OCI-LY1 (cell line): ENCODE results near the gene MYG1.

Experiments
- H2AFZ ChIP-seq: fragments of 200-600 bp; sonication (generic), shearing (Covaris generic); 2 replicates; pipeline ENCODE4 v1.6.0; 2014; ENCODE audit warnings: antibody characterized with exemption, mild to moderate bottlenecking, low read length
- H3F3A ChIP-seq: fragments of 200-600 bp; sonication (generic), shearing (Covaris generic); 2 replicates; pipeline ENCODE4 v1.6.0; 2014; ENCODE audit warnings: mild to moderate bottlenecking, antibody characterized with exemption, low read length, moderate library complexity; ENCODE audit not compliant: insufficient read depth
- H3K27ac ChIP-seq: fragments of 200-600 bp; sonication (generic); 2 replicates; pipeline ENCODE4 v1.5.1; 2014; ENCODE audit warnings: low read length, mixed run types, mild to moderate bottlenecking, low read depth; ENCODE audit not compliant: poor library complexity, severe bottlenecking
- H3K27me3 ChIP-seq: fragments of 200-600 bp; sonication (generic); 2 replicates; pipeline ENCODE4 v1.6.0; 2014; ENCODE audit warnings: antibody characterized with exemption, mild to moderate bottlenecking, low read length, moderate library complexity; ENCODE audit not compliant: insufficient read depth
- H3K36me3 ChIP-seq: fragments of 200-600 bp; sonication (generic); 2 replicates; pipeline ENCODE4 v1.6.1; 2014; ENCODE audit warnings: mild to moderate bottlenecking, antibody characterized with exemption, low read length, moderate library complexity, mixed read lengths; ENCODE audit not compliant: insufficient read depth
- H3K4me1 ChIP-seq: fragments of 200-600 bp; sonication (generic); 2 replicates; pipeline ENCODE4 v1.5.1; 2014; ENCODE audit warnings: mild to moderate bottlenecking, low read length, moderate library complexity; ENCODE audit not compliant: insufficient read depth, severe bottlenecking
- H3K4me2 ChIP-seq: fragments of 200-600 bp; sonication (generic), shearing (Covaris generic); 2 replicates; pipeline ENCODE4 v1.6.1; 2014; ENCODE audit warnings: low read length
- H3K4me3 ChIP-seq: fragments of 200-600 bp; sonication (generic); 2 replicates; pipeline ENCODE4 v1.5.1; 2014; ENCODE audit warnings: low read length, low read depth, mild to moderate bottlenecking, mixed read lengths; ENCODE audit not compliant: poor library complexity, severe bottlenecking
- H3K79me2 ChIP-seq: fragments of 200-600 bp; shearing (Covaris generic); 2 replicates; pipeline ENCODE4 v1.6.1; 2016; ENCODE audit warnings: mixed run types, low read length, mixed read lengths; ENCODE audit not compliant: insufficient read depth
- H3K9ac ChIP-seq: fragments of 200-600 bp; sonication (generic), shearing (Covaris generic); 2 replicates; pipeline ENCODE4 v1.6.1; 2014; ENCODE audit warnings: mild to moderate bottlenecking, low read length, mixed read lengths
- H3K9me2 ChIP-seq: fragments of 200-600 bp; sonication (generic), shearing (Covaris generic); 2 replicates; pipeline ENCODE4 v1.6.1; 2014; ENCODE audit warnings: low read depth, mild to moderate bottlenecking, low read length, mixed read lengths
- H3K9me3 ChIP-seq: fragments of 200-600 bp; shearing (Covaris generic); 2 replicates; pipeline ENCODE4 v1.6.1; 2014; ENCODE audit warnings: low read length, mixed read lengths
- H4K20me1 ChIP-seq: fragments of 200-600 bp; sonication (generic), shearing (Covaris generic); 2 replicates; pipeline ENCODE4 v1.6.0; 2016; ENCODE audit warnings: mild to moderate bottlenecking, low read length; ENCODE audit not compliant: insufficient read depth
- EZH2 ChIP-seq: fragments of 200-600 bp; sonication (generic), shearing (Covaris generic); IDR thresholded peaks from 2 replicates; pipeline ENCODE4 v1.8.0; 2017; ENCODE audit warnings: borderline replicate concordance, mixed run types, mild to moderate bottlenecking, antibody characterized with exemption, low read length, moderate library complexity, mixed read lengths
- TF ChIP-seq, protein P1 (sequence below): fragments of 200-600 bp; sonication (generic), shearing (Covaris generic); IDR thresholded peaks from 2 replicates; pipeline ENCODE4 v1.5.1; 2017; ENCODE audit warnings: mild to moderate bottlenecking, antibody characterized with exemption, low read length, moderate library complexity, mixed read lengths

Gene MYG1

DNA sequence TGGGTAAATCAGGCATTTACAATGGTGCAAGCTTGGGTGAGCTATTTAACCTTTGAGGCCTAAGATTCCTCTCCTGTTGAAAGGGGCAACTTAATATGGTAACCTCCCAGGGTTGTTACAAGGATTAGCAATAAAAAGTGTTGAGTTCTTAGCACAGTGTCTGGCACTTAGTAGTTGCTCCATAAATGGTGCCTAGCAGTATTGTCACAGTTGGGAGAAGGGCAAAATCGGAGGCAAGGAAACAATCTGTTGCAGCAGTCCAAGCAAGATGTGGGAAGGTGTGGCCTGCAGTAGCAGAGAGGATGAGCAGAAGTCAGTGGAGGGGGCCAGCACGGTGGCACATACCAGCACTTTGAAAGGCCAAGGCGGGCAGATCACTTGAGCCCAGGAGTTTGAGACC is 44.0 kb downstream of the MYG1 start:
- H3K4me1 ChIP-seq: peaks cover 6% of the 10 kb centered on the region
- no peak overlapping the region for H2AFZ ChIP-seq
- H3K36me3 ChIP-seq: no peaks in the 10 kb centered on the region
- TF ChIP-seq, protein P1, sequence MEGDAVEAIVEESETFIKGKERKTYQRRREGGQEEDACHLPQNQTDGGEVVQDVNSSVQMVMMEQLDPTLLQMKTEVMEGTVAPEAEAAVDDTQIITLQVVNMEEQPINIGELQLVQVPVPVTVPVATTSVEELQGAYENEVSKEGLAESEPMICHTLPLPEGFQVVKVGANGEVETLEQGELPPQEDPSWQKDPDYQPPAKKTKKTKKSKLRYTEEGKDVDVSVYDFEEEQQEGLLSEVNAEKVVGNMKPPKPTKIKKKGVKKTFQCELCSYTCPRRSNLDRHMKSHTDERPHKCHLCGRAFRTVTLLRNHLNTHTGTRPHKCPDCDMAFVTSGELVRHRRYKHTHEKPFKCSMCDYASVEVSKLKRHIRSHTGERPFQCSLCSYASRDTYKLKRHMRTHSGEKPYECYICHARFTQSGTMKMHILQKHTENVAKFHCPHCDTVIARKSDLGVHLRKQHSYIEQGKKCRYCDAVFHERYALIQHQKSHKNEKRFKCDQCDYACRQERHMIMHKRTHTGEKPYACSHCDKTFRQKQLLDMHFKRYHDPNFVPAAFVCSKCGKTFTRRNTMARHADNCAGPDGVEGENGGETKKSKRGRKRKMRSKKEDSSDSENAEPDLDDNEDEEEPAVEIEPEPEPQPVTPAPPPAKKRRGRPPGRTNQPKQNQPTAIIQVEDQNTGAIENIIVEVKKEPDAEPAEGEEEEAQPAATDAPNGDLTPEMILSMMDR: no peak
- no peak for TF ChIP-seq EZH2
- H3K4me3 ChIP-seq: no peak overlapping the region
- no peaks in the 10 kb centered on the region for H3K9me3 ChIP-seq
- no peak overlapping the region for H3K27ac ChIP-seq
- no peak overlapping the region for H3K9ac ChIP-seq
- no peaks in the 10 kb centered on the region for H3K79me2 ChIP-seq
- H4K20me1 ChIP-seq: no peaks in the 10 kb centered on the region
- H3K9me2 ChIP-seq: no peaks in the 10 kb centered on the region
- no peaks in the 10 kb centered on the region; the same call in 1 of the 2 replicates for H3K27me3 ChIP-seq
- H3K4me2 ChIP-seq: no peak overlapping the region
- no peaks in the 10 kb centered on the region for H3F3A ChIP-seq

DNA sequence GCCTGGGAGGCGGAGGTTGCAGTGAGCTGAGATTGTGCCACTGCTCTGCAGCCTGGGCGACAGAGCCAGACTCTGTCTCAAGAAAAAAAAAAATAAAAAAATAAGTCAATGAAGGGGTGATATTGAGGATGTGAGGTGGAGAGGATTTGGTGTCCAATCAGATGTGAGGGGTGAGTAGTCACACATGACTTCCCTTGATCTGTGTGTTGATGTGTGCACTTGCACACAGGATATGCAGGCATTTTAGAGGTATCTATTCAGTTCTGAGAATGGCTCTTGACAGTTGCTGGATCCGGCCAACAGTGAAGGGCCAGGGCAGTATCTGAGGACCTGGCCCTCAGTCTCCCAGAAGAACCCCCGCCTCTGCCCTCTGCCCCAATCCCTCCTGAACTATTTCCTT is 44.5 kb downstream of the MYG1 start:
- H3K4me1 ChIP-seq: peaks cover 6% of the 10 kb centered on the region
- no peaks in the 10 kb centered on the region for H3K9me2 ChIP-seq
- H3K27ac ChIP-seq: no peak overlapping the region
- no peak overlapping the region for H3K9ac ChIP-seq
- H3K4me3 ChIP-seq: no peak overlapping the region
- H3K79me2 ChIP-seq: no peaks in the 10 kb centered on the region
- H3K4me2 ChIP-seq: no peak overlapping the region
- H4K20me1 ChIP-seq: no peaks in the 10 kb centered on the region
- H3K36me3 ChIP-seq: no peaks in the 10 kb centered on the region
- no peaks in the 10 kb centered on the region for H3F3A ChIP-seq
- H2AFZ ChIP-seq: no peak overlapping the region
- no peaks in the 10 kb centered on the region; the same call in 1 of the 2 replicates for H3K27me3 ChIP-seq
- TF ChIP-seq EZH2: no peak
- TF ChIP-seq, protein P1: no peak
- H3K9me3 ChIP-seq: no peaks in the 10 kb centered on the region

- Histone ChIP-seq H2AFZ (no peak overlapping the region), H3K9me3 (no peaks in the 10 kb centered on the region), H3K9me2 (no peaks in the 10 kb centered on the region), H3K79me2 (no peaks in the 10 kb centered on the region), H3K4me1 (peaks cover 6% of the 10 kb centered on the region), H3K36me3 (no peaks in the 10 kb centered on the region), H3K4me3 (peak overlapping the region; percentile 29), H3K4me2 (peak overlapping the region; percentile 43; the same call in 1 of the 2 replicates), H3K27ac (no peak overlapping the region), H3F3A (no peaks in the 10 kb centered on the region), H3K27me3 (no peaks in the 10 kb centered on the region; the same call in 1 of the 2 replicates), H3K9ac (no peak overlapping the region), H4K20me1 (no peaks in the 10 kb centered on the region)
- TF ChIP-seq EZH2: no peak
- TF ChIP-seq, protein P1: no peak
These were observed 45.0 kb downstream of the MYG1 start for GRCh38 chr12:53344487-53344823.
